K562 (cell line): ENCODE results near the gene RNF186. TPM values are rescaled to one million over a fixed set of nuclear protein-coding genes. Genes with fewer than 3 reads are reported as not detected.

ENCODE experiments used
- ATAC-seq: fragments of 200-7000 bp; cut with Tn5 transposase; 3 replicates; pipeline ENCODE4 v1.9.1; 2020; ENCODE audit warnings: moderate library complexity
- BruUV-seq: library from RNA; stranded (reverse); fragments of 400-500 nt; replicated peaks from 2 replicates; lab custom pipeline; 2021; lab: Mats Ljungman, UMichigan
- CTCF ChIA-PET: fragments of 300-600 bp; formaldehyde crosslinking; extraction: SDS; loops from one replicate; lab custom pipeline; 2021; ENCODE audit warnings: low intra/inter-chr PET ratio; lab: Yijun Ruan, JAX
- POLR2A ChIA-PET: fragments of 300-600, 350-650 bp; sonication (Branson Sonifier 250); formaldehyde crosslinking; extraction: SDS; loops from one replicate; lab custom pipeline; 2021; ENCODE audit warnings: antibody characterized with exemption, inconsistent platforms; lab: Yijun Ruan, JAX
- DNase-seq, 4 experiments: peaks; one replicate each; pipeline versions ENCODE4 v3.0.0 to v3.0.0-alpha.2; 2011 to 2018; ENCODE audit warnings: low spot score in 3 of 4, mixed read lengths in 3 of 4; ENCODE audit errors: extremely low read depth in 1 of 4
- FAIRE-seq: peaks from 2 replicates; lab custom pipeline; 2011; peaks lifted over from hg19 to GRCh38; lab: Jason Lieb, UNC
- H2AFZ ChIP-seq: 2 replicates; pipeline ENCODE4 v1.6.0; 2011; ENCODE audit warnings: low read depth, low read length, control low read depth, inconsistent platforms
- H3K27ac ChIP-seq: fragments of 200-600 bp; 3 replicates; pipeline ENCODE4 v1.8.0; 2011; ENCODE audit warnings: low read depth, mild to moderate bottlenecking, control low read depth, inconsistent platforms, low read length, moderate library complexity, mixed read lengths; ENCODE audit errors: extremely low read depth
- H3K27me3 ChIP-seq, 2 experiments: fragments of 300-600 bp in 1 of 2; 2 replicates in 1 of 2; 3 replicates in 1 of 2; pipeline versions ENCODE4 v1.6.0 to v1.8.0; 2011; ENCODE audit warnings: inconsistent platforms in 2 of 2, low read length in 2 of 2, mild to moderate bottlenecking in 1 of 2, mixed read lengths in 1 of 2, moderate library complexity in 1 of 2; ENCODE audit not compliant: control insufficient read depth in 2 of 2, insufficient read depth in 2 of 2
- H3K36me3 ChIP-seq: fragments of 300-600 bp; 3 replicates; pipeline ENCODE4 v1.8.0; 2011; ENCODE audit warnings: mild to moderate bottlenecking, low read length, inconsistent platforms; ENCODE audit not compliant: control insufficient read depth, insufficient read depth
- H3K4me1 ChIP-seq, 2 experiments: fragments of 200-600 bp in 1 of 2; replicated peaks in 1 of 2; 2 replicates in 1 of 2; 3 replicates in 1 of 2; pipeline versions ENCODE4 v1.5.1 to v1.8.0; 2011; ENCODE audit warnings: inconsistent platforms in 2 of 2, low read length in 2 of 2, mild to moderate bottlenecking in 1 of 2, mixed read lengths in 1 of 2, moderate library complexity in 1 of 2; ENCODE audit not compliant: control insufficient read depth in 2 of 2, insufficient read depth in 2 of 2
- H3K4me2 ChIP-seq: 2 replicates; pipeline ENCODE4 v1.6.1; 2011; ENCODE audit warnings: low read length, control low read depth, inconsistent platforms, mixed read lengths; ENCODE audit not compliant: insufficient read depth
- H3K4me3 ChIP-seq: fragments of 200-600 bp; sonication (generic), shearing (Covaris generic); 2 replicates; pipeline ENCODE4 v1.5.1; 2016; ENCODE audit warnings: control low read depth, inconsistent platforms
- H3K79me2 ChIP-seq: fragments of 200-600 bp; 3 replicates; pipeline ENCODE4 v1.8.0; 2011; ENCODE audit warnings: low read length, inconsistent platforms; ENCODE audit not compliant: control insufficient read depth, insufficient read depth
- H3K9ac ChIP-seq, 2 experiments: 2 replicates each; pipeline versions ENCODE4 v1.6.0 to v1.6.1; 2011; ENCODE audit warnings: low read depth in 2 of 2, low read length in 2 of 2, control low read depth in 1 of 2, inconsistent platforms in 1 of 2, mild to moderate bottlenecking in 1 of 2, mixed read lengths in 1 of 2; ENCODE audit not compliant: insufficient read depth in 1 of 2
- H3K9me1 ChIP-seq: one replicate; pipeline ENCODE4 v1.6.0; 2011; ENCODE audit warnings: inconsistent platforms, mild to moderate bottlenecking, low read length, moderate library complexity; ENCODE audit not compliant: control insufficient read depth, insufficient read depth
- H3K9me3 ChIP-seq: replicated peaks from 2 replicates; pipeline ENCODE4 v1.5.1; 2011; ENCODE audit warnings: low read depth, low read length, inconsistent platforms; ENCODE audit not compliant: control insufficient read depth, insufficient read depth
- H4K20me1 ChIP-seq: replicated peaks from 2 replicates; pipeline ENCODE4 v1.6.1; 2011; ENCODE audit warnings: low read length, inconsistent platforms, mixed read lengths; ENCODE audit not compliant: control insufficient read depth, insufficient read depth
- CTBP1 ChIP-seq: fragments of 450-650 bp; IDR thresholded peaks from 2 replicates; pipeline ENCODE4 v1.6.1; 2016; ENCODE audit warnings: borderline replicate concordance
- EHMT2 ChIP-seq: fragments of 450-650 bp; IDR thresholded peaks from 2 replicates; pipeline ENCODE4 v1.6.1; 2018; ENCODE audit warnings: antibody characterized with exemption
- ELF2 ChIP-seq: fragments of 250-450 bp; sonication (Bioruptor Pico); IDR thresholded peaks from 2 replicates; pipeline ENCODE4 v1.5.0; 2021; ENCODE audit warnings: mild to moderate bottlenecking
- NELFE ChIP-seq: IDR thresholded peaks from 2 replicates; pipeline ENCODE4 v1.6.1; 2011; ENCODE audit warnings: mild to moderate bottlenecking; ENCODE audit not compliant: insufficient read depth, insufficient read length
- POLR3A ChIP-seq: IDR thresholded peaks from 2 replicates; pipeline ENCODE4 v1.6.1; 2011; ENCODE audit warnings: borderline replicate concordance, mild to moderate bottlenecking, moderate library complexity; ENCODE audit not compliant: insufficient read length, insufficient read depth; ENCODE audit errors: extremely low read depth
- RAD21 ChIP-seq, 2 experiments: fragments of 250-450 bp in 1 of 2; fragments of 450-650 bp in 1 of 2; sonication (Bioruptor Pico) in 1 of 2; formaldehyde crosslinking in 1 of 2; IDR thresholded peaks in 1 of 2; conservative IDR thresholded peaks in 1 of 2; 2 replicates each; pipeline versions ENCODE4 v1.4.0 to v1.8.0; 2020 to 2022; ENCODE audit warnings: mild to moderate bottlenecking in 2 of 2, moderate library complexity in 1 of 2
- RBM17 ChIP-seq: fragments of 200-400 bp; formaldehyde crosslinking; IDR thresholded peaks from 2 replicates; pipeline ENCODE4 v1.6.1; 2017; ENCODE audit warnings: low read depth, mild to moderate bottlenecking, low read length, borderline replicate concordance
- RBM39 ChIP-seq: fragments of 200-400 bp; formaldehyde crosslinking; optimal IDR thresholded peaks from 2 replicates; pipeline ENCODE3; 2018; ENCODE audit warnings: low read depth, low read length
- SMC3 ChIP-seq: conservative IDR thresholded peaks from 2 replicates; pipeline ENCODE4 v1.6.1; 2011; ENCODE audit warnings: low read depth, low read length, improper control_type of control experiment; ENCODE audit not compliant: insufficient read depth
- USF1 ChIP-seq: sonication (generic); formaldehyde crosslinking; IDR thresholded peaks from 2 replicates; pipeline ENCODE4 v1.9.0; 2022; ENCODE audit warnings: mild to moderate bottlenecking, missing genetic modification reagents
- XRCC5 ChIP-seq: fragments of 200-400 bp; formaldehyde crosslinking; IDR thresholded peaks from 2 replicates; pipeline ENCODE4 v1.6.1; 2017; ENCODE audit warnings: low read depth, mild to moderate bottlenecking, low read length
- YY1 ChIP-seq, 3 experiments: IDR thresholded peaks; 2 replicates each; pipeline ENCODE4 v1.6.1; 2011; ENCODE audit warnings: low read length in 2 of 3, mild to moderate bottlenecking in 2 of 3, moderate library complexity in 2 of 3, borderline replicate concordance in 1 of 3, control low read depth in 1 of 3, low read depth in 1 of 3; ENCODE audit not compliant: insufficient read depth in 3 of 3, insufficient replicate concordance in 2 of 3, control insufficient read depth in 1 of 3, insufficient read length in 1 of 3; ENCODE audit errors: extremely low read depth in 1 of 3
- ZBED1 ChIP-seq: IDR thresholded peaks from 2 replicates; pipeline ENCODE4 v1.6.1; 2014
- WGBS: fragments of 100-300 bp; shearing (Covaris generic); methylation state at CpG from one replicate; pipeline ENCODE4 v1.1.6; 2016; ENCODE audit warnings: low coverage, mixed read lengths; ENCODE audit not compliant: insufficient coverage; ENCODE audit errors: missing lambda C conversion rate; 5-methylcytosine and 5-hydroxymethylcytosine counted together
- in situ Hi-C: fragments of 300-500 bp; cut with MboI; formaldehyde crosslinking; loops from 4 replicates; pipeline ENCODE4 v1.15.0; 2018; ENCODE audit warnings: inconsistent platforms, mixed read lengths
- intact Hi-C: fragments of 100-400 bp; cut with micrococcal nuclease; formaldehyde crosslinking; loops from 2 replicates; pipeline ENCODE4 v1.14.2; 2022
- polyA plus RNA-seq, 8 experiments: library from polyadenylated mRNA; depleted of rRNA in 4 of 8; stranded (reverse) in 5 of 8; unstranded in 3 of 8; fragments of >200 nt; fragmentation: Nextera tagmentation in 2 of 8; fragmentation: Illumina TruSeq in 1 of 8; extraction: Ambion mirVana in 2 of 8; extraction: Trizol in 1 of 8; gene quantifications; 2 replicates each; pipeline versions ENCODE4 v1.2.1 to v1.2.3, GENCODE V29; 2011 to 2014; ENCODE audit warnings: inconsistent platforms in 1 of 8, missing spikeins in 1 of 8
- total RNA-seq, 7 experiments: library from RNA; depleted of rRNA in 6 of 7; stranded (reverse); fragments of >200 nt in 6 of 7; fragmentation: Illumina TruSeq in 2 of 7; extraction: Trizol in 2 of 7; gene quantifications; 2 replicates each; pipeline versions ENCODE4 v1.2.1 to v1.2.3, GENCODE V29; 2011 to 2021; ENCODE audit warnings: low replicate concordance in 1 of 7
- TF ChIP-seq, protein P1 (sequence below): IDR thresholded peaks from 2 replicates; pipeline ENCODE4 v1.6.1; 2011; ENCODE audit warnings: borderline replicate concordance, low read depth, mild to moderate bottlenecking, moderate library complexity, low read length; ENCODE audit not compliant: insufficient read depth, poor library complexity, severe bottlenecking
- TF ChIP-seq, protein P2 (sequence below), 3 experiments: IDR thresholded peaks in 2 of 3; conservative IDR thresholded peaks in 1 of 3; 2 replicates each; pipeline ENCODE4 v1.5.1; 2011 to 2012; ENCODE audit warnings: low read length in 3 of 3, mild to moderate bottlenecking in 3 of 3, control low read depth in 2 of 3, improper control_type of control experiment in 1 of 3, inconsistent platforms in 1 of 3, low read depth in 1 of 3, mixed read lengths in 1 of 3, moderate library complexity in 1 of 3; ENCODE audit not compliant: insufficient read depth in 2 of 3

RNF186 gene
- total and polyA plus RNA-seq, 9 of the 15 experiments (the other 6 are each of a cell fraction or from before 2014, with no cell fraction given): not detected

DNA sequence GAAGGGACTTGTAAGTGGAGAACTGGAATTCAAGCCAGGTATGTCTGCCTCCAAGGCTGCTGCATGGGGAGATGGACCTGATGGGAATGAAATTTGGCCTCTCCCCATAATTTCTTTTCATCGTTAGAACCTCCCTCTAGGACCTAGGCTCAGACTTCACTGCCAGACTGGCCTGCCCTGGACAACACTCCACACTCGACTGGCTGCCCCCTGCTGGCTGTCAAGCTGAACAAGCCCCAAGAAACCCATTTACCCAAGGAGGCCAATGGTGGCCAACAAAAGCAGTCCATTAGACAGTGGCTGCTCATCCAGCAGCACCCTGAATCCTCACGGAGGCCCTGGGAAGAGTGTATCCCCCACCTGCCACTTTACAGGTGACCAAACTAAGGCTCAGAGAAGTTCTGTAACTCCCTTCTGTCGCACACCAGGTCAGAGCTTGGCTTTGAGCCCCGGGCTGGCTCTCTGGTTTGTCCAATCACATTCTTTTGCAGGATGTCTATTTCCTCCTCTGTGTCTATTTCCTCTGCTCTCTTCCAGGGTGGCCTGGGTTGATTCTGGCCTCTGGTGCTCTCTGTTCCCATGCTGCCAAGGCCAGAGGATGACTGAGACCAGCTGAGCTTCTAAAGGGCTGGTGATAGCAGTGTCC, 3.8 kb downstream of the RNF186 start:
- ATAC-seq (peak; percentile 96), FAIRE-seq (peak; percentile 85), DNase-seq (peak; percentile 67 to 72 (median 72))
- no peaks in the 10 kb centered on the region for H3K79me2 ChIP-seq
- in situ Hi-C loops (no loop called here), intact Hi-C loops (loop anchor here (1.0 to 5.0 kb wide), 4 partner anchors 49 to 149 kb away; partner anchors contain the start of gene HTR6)
- no peaks in the 10 kb centered on the region for H3K9me3 ChIP-seq
- H3K9ac ChIP-seq: no peak overlapping the region
- no peak overlapping the region for H3K27ac ChIP-seq
- ChIA-PET POLR2A (interaction anchor here (0.6 kb wide), 2 partner anchors 10 to 34 kb away, joined by 3 to 4 read pairs; no protein-coding TSS in a partner anchor), CTCF (interaction anchor here (1.2 to 2.5 kb wide), 2 partner anchors 49 to 96 kb away, joined by 4 to 10 read pairs; no protein-coding TSS in a partner anchor)
- H3K9me1 ChIP-seq: no peaks in the 10 kb centered on the region
- H3K4me1 ChIP-seq: peaks cover 0 to 2% of the 10 kb centered on the region in 2 experiments; a peak in 2 of 5 replicates
- 1% methylated on average over 5 of the region's 5 CpGs for WGBS
- no peak overlapping the region for H2AFZ ChIP-seq
- BruUV-seq: no TSS peak
- H3K36me3 ChIP-seq: no peaks in the 10 kb centered on the region
- H3K4me2 ChIP-seq: no peak overlapping the region
- H4K20me1 ChIP-seq: peaks cover 8% of the 10 kb centered on the region
- H3K4me3 ChIP-seq: no peak overlapping the region
- peaks cover 33 to 55% of the 10 kb centered on the region in 2 experiments; a peak in 4 of 5 replicates for H3K27me3 ChIP-seq
- TF ChIP-seq, protein P1, sequence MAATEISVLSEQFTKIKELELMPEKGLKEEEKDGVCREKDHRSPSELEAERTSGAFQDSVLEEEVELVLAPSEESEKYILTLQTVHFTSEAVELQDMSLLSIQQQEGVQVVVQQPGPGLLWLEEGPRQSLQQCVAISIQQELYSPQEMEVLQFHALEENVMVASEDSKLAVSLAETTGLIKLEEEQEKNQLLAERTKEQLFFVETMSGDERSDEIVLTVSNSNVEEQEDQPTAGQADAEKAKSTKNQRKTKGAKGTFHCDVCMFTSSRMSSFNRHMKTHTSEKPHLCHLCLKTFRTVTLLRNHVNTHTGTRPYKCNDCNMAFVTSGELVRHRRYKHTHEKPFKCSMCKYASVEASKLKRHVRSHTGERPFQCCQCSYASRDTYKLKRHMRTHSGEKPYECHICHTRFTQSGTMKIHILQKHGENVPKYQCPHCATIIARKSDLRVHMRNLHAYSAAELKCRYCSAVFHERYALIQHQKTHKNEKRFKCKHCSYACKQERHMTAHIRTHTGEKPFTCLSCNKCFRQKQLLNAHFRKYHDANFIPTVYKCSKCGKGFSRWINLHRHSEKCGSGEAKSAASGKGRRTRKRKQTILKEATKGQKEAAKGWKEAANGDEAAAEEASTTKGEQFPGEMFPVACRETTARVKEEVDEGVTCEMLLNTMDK: peak; percentile 89
- no peak for TF ChIP-seq RBM17
- TF ChIP-seq RAD21 (CRISPR knock-in tag; conservative IDR thresholded peaks at IDR 0.05 in 1 of 2, IDR thresholded peaks at IDR 0.05 in 1 of 2): peak; percentile 26 to 73
- TF ChIP-seq POLR3A: no peak
- 0 out of 2 replicates have a peak, but pooled peaks have one; percentile 64 for TF ChIP-seq XRCC5
- TF ChIP-seq NELFE: no peak
- TF ChIP-seq EHMT2: peak; percentile 77
- no peak for TF ChIP-seq RBM39
- TF ChIP-seq, protein P2, sequence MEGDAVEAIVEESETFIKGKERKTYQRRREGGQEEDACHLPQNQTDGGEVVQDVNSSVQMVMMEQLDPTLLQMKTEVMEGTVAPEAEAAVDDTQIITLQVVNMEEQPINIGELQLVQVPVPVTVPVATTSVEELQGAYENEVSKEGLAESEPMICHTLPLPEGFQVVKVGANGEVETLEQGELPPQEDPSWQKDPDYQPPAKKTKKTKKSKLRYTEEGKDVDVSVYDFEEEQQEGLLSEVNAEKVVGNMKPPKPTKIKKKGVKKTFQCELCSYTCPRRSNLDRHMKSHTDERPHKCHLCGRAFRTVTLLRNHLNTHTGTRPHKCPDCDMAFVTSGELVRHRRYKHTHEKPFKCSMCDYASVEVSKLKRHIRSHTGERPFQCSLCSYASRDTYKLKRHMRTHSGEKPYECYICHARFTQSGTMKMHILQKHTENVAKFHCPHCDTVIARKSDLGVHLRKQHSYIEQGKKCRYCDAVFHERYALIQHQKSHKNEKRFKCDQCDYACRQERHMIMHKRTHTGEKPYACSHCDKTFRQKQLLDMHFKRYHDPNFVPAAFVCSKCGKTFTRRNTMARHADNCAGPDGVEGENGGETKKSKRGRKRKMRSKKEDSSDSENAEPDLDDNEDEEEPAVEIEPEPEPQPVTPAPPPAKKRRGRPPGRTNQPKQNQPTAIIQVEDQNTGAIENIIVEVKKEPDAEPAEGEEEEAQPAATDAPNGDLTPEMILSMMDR (IDR thresholded peaks at IDR 0.05 in 2 of 3, conservative IDR thresholded peaks at IDR 0.05 in 1 of 3; ENCODE audit: insufficient read depth in 2 of 3, low read depth in 1 of 3, low read length in 3 of 3): peak; percentile 76 to 86 (median 79)
- peak in 2 of 3 experiments; percentile 21 to 39 for TF ChIP-seq YY1 (IDR thresholded peaks at IDR 0.05; ENCODE audit: borderline replicate concordance in 1 of 3, control insufficient read depth in 1 of 3, extremely low read depth in 1 of 3, insufficient read depth in 3 of 3, insufficient read length in 1 of 3, insufficient replicate concordance in 2 of 3, low read depth in 1 of 3, low read length in 2 of 3)
- TF ChIP-seq CTBP1: no peak
- TF ChIP-seq USF1: no peak
- TF ChIP-seq ZBED1: no peak
- peak; percentile 52 for TF ChIP-seq SMC3
- TF ChIP-seq ELF2: no peak
